Smooth muscle cell (in vitro differentiated cells): Measurements from ENCODE around the gene ROBO1. TPM values are rescaled to one million over a fixed set of nuclear protein-coding genes. Genes with fewer than 3 reads are reported as not detected.

ENCODE experiments used
- DNase-seq: peaks from one replicate; lab custom pipeline; 2025; ENCODE audit not compliant: unreplicated experiment; lab: John Stamatoyannopoulos, UW
- H2AFZ ChIP-seq: fragments of 200-600 bp; sonication (generic); 2 replicates; pipeline ENCODE4 v1.6.0; 2016; ENCODE audit warnings: antibody characterized with exemption, low read depth, mild to moderate bottlenecking
- H3F3A ChIP-seq: fragments of 200-600 bp; sonication (generic); 2 replicates; pipeline ENCODE4 v1.6.0; 2017; ENCODE audit warnings: antibody characterized with exemption, low read depth
- H3K27ac ChIP-seq: fragments of 200-600 bp; sonication (generic); 2 replicates; pipeline ENCODE4 v1.5.1; 2016; ENCODE audit warnings: low read depth, mild to moderate bottlenecking
- H3K27me3 ChIP-seq: fragments of 200-600 bp; sonication (generic); 2 replicates; pipeline ENCODE4 v1.6.1; 2016; ENCODE audit warnings: low read depth, mild to moderate bottlenecking
- H3K36me3 ChIP-seq: fragments of 200-600 bp; sonication (generic); 2 replicates; pipeline ENCODE4 v1.5.1; 2016; ENCODE audit warnings: low read depth
- H3K4me1 ChIP-seq: fragments of 200-600 bp; sonication (generic); 2 replicates; pipeline ENCODE4 v1.5.1; 2016; ENCODE audit warnings: low read depth
- H3K4me2 ChIP-seq: fragments of 200-600 bp; sonication (generic); 2 replicates; pipeline ENCODE4 v1.6.0; 2016; ENCODE audit warnings: mild to moderate bottlenecking
- H3K4me3 ChIP-seq: fragments of 200-600 bp; sonication (generic); 2 replicates; pipeline ENCODE4 v1.5.1; 2016; ENCODE audit warnings: mild to moderate bottlenecking
- H3K79me2 ChIP-seq: fragments of 200-600 bp; sonication (generic); 2 replicates; pipeline ENCODE4 v1.6.0; 2016; ENCODE audit warnings: low read depth, mild to moderate bottlenecking
- H3K9ac ChIP-seq: fragments of 200-600 bp; sonication (generic); 2 replicates; pipeline ENCODE4 v1.6.0; 2016; ENCODE audit warnings: low read depth
- H3K9me3 ChIP-seq: fragments of 200-600 bp; sonication (generic); replicated peaks from 2 replicates; pipeline ENCODE4 v1.5.1; 2016; ENCODE audit warnings: low read depth
- H4K20me1 ChIP-seq: fragments of 200-600 bp; sonication (generic); 2 replicates; pipeline ENCODE4 v1.6.0; 2016; ENCODE audit warnings: low read depth
- CTCF ChIP-seq: fragments of 200-600 bp; sonication (generic); IDR thresholded peaks from 2 replicates; pipeline ENCODE4 v1.5.1; 2017; ENCODE audit warnings: borderline replicate concordance, mild to moderate bottlenecking, antibody characterized with exemption; ENCODE audit not compliant: insufficient read depth, poor library complexity, severe bottlenecking
- WGBS: methylation state at CpG from one replicate; pipeline ENCODE4 v1.1.7; 2016; ENCODE audit warnings: low lambda C conversion rate; 5-methylcytosine and 5-hydroxymethylcytosine counted together
- polyA plus RNA-seq: library from polyadenylated mRNA; unstranded; fragments of >200 nt; fragmentation: Nextera tagmentation; extraction: Ambion mirVana; gene quantifications from 2 replicates; pipeline ENCODE4 v1.2.1, GENCODE V29; 2016
- total RNA-seq: library from RNA; depleted of rRNA; stranded (reverse); fragments of >200 nt; gene quantifications from 2 replicates; pipeline ENCODE4 v1.2.3, GENCODE V29; 2014

The ROBO1 gene
- total and polyA plus RNA-seq, 2 experiments from 2014 or later = 30.5 to 79.5 TPM

GRCh38 chr3:78604341-78604740 is 1163.5 kb downstream of the ROBO1 start:
- H3K4me1 ChIP-seq = no peaks in the 10 kb centered on the region
- no peaks in the 10 kb centered on the region for H4K20me1 ChIP-seq
- no peak overlapping the region for H3K27ac ChIP-seq
- no peak overlapping the region for H2AFZ ChIP-seq
- DNase-seq = no peak
- 68% methylated on average over 3 of the region's 3 CpGs for WGBS
- H3K4me2 ChIP-seq = no peak overlapping the region
- no peak overlapping the region for H3K9ac ChIP-seq
- no peaks in the 10 kb centered on the region for H3K27me3 ChIP-seq
- no peak overlapping the region for H3K4me3 ChIP-seq
- no peaks in the 10 kb centered on the region for H3F3A ChIP-seq
- peaks cover 17% of the 10 kb centered on the region for H3K36me3 ChIP-seq
- no peak for TF ChIP-seq CTCF
- no peaks in the 10 kb centered on the region for H3K79me2 ChIP-seq
- no peaks in the 10 kb centered on the region for H3K9me3 ChIP-seq

- no peak overlapping the region for H3K4me3 ChIP-seq
- DNase-seq = no peak
- 100% methylated on average over 2 of the region's 2 CpGs for WGBS
Observed at GRCh38 chr3:78601249-78601648, 1166.5 kb downstream of the ROBO1 start.

DNA sequence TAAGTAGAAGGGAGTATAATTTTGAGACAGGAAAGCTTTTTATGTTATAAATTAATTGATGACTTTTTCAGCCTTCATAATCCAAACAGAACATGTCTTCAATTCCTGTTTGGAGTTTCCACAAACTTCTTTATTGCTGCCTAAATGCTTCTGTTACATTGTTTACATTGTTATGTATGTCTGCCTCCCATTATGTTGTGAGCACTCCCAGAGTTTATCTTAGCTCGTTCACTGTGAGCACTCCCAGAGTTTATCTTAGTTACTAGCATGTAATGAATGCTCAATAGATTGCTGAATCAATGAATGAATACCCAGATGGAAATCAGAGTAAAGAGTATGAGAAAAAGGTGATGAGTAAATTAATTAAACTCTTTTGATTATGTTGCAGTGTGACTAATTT is 1178.0 kb downstream of the ROBO1 start:
- no peak overlapping the region for H3K4me3 ChIP-seq
- H3K27me3 ChIP-seq = no peaks in the 10 kb centered on the region
- no peak for DNase-seq
- H3K36me3 ChIP-seq = no peaks in the 10 kb centered on the region
- H3K4me2 ChIP-seq = no peak overlapping the region
- TF ChIP-seq CTCF = no peak
- no peaks in the 10 kb centered on the region for H3K79me2 ChIP-seq
- H3K4me1 ChIP-seq = peaks cover 15% of the 10 kb centered on the region
- H4K20me1 ChIP-seq = no peaks in the 10 kb centered on the region
- no peak overlapping the region for H3K27ac ChIP-seq
- no peak overlapping the region for H2AFZ ChIP-seq
- no peaks in the 10 kb centered on the region for H3F3A ChIP-seq
- H3K9me3 ChIP-seq = no peaks in the 10 kb centered on the region
- 2% methylated on average over 1 of the region's 1 CpG for WGBS
- H3K9ac ChIP-seq = no peak overlapping the region

More at GRCh38 chr3:78601249-78601648, 1166.5 kb downstream of the ROBO1 start:
- TF ChIP-seq CTCF = no peak
- H2AFZ ChIP-seq = no peak overlapping the region
- no peak overlapping the region for H3K27ac ChIP-seq
- no peaks in the 10 kb centered on the region for H4K20me1 ChIP-seq
- H3K4me1 ChIP-seq = no peaks in the 10 kb centered on the region
- no peak overlapping the region for H3K4me2 ChIP-seq
- no peaks in the 10 kb centered on the region for H3F3A ChIP-seq
- peaks cover 11% of the 10 kb centered on the region for H3K36me3 ChIP-seq
- no peaks in the 10 kb centered on the region for H3K9me3 ChIP-seq
- H3K79me2 ChIP-seq = no peaks in the 10 kb centered on the region
- H3K27me3 ChIP-seq = no peaks in the 10 kb centered on the region
- no peak overlapping the region for H3K9ac ChIP-seq

DNA sequence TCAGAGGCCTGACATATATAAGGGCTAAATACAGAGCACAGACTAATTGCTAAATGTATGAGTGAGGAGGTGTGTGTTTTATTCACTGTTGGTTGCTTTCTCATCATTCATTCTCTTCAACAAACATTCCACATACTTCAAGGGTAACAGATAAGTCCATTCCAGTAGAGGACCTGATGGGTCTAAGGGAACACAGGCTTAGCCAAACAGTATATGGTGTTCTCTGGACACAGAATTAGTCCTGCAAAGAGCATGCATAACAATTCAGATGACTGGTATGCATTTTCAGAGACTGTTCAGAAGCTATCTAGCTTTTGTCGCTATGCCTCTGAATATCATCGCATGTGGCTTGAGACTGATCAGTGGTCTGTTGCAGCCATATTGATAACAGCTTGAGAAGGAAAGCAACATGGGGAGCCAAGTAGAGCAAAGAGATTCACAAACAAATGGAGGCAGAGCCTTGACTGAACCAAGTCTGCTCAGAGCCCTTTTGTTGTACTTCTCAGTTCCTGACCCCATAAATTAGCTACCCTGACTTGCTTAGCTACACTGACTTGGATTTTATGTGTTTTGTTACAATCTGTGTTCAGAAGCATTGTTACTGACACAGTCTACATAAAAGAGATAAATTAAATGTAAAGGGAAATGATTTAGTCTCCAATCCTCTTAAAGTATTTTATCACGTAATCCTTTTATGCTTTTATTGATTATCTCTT is 1178.7 kb downstream of the ROBO1 start:
- DNase-seq = no peak
- no peak overlapping the region for H3K9ac ChIP-seq
- H3K4me2 ChIP-seq = no peak overlapping the region
- H3K9me3 ChIP-seq = no peaks in the 10 kb centered on the region
- TF ChIP-seq CTCF = no peak
- H3K27me3 ChIP-seq = no peaks in the 10 kb centered on the region
- H2AFZ ChIP-seq = no peak overlapping the region
- no peaks in the 10 kb centered on the region for H3F3A ChIP-seq
- no peaks in the 10 kb centered on the region for H3K79me2 ChIP-seq
- H3K4me1 ChIP-seq = peaks cover 15% of the 10 kb centered on the region
- H3K4me3 ChIP-seq = no peak overlapping the region
- no peaks in the 10 kb centered on the region for H3K36me3 ChIP-seq
- 79% methylated on average over 3 of the region's 3 CpGs for WGBS
- no peaks in the 10 kb centered on the region for H4K20me1 ChIP-seq
- H3K27ac ChIP-seq = no peak overlapping the region
